Activated CD4-positive, alpha-beta T cell treated with anti-CD3 and anti-CD28 coated beads, Interleukin-2, amount 50 U/mL, for 16 hours (primary cell): ENCODE results near the gene ZNF282.
"Not testable (repeated sequence)": the region's sequence is repeated elsewhere in the genome, so short reads cannot be mapped to it uniquely, and the experiment has no call there.

Experiments used
- DNase-seq: peaks from one replicate; pipeline ENCODE4 v3.0.0-alpha.2; 2020

ZNF282 gene

DNA sequence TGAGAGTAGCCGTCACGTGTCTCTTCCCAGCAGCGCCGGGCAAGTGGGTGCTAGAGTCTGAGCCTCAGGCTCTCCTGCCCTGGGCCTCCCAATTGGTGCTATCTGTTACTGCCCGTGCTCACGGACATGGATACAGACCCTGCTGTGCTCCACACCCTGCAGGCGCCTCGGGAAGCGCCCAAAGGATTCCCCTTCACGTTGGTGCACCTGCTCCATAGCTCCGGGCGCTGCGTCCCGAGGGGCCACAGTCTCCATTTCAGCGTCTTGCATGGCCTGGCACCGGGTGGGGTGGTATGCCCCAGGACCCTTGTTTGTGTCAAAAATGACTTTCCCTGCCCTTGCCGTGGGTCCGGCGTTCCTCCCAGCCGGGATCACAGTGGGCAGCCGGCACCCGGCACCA, 30.3 kb downstream of the ZNF282 start:
- no peak for DNase-seq

DNA sequence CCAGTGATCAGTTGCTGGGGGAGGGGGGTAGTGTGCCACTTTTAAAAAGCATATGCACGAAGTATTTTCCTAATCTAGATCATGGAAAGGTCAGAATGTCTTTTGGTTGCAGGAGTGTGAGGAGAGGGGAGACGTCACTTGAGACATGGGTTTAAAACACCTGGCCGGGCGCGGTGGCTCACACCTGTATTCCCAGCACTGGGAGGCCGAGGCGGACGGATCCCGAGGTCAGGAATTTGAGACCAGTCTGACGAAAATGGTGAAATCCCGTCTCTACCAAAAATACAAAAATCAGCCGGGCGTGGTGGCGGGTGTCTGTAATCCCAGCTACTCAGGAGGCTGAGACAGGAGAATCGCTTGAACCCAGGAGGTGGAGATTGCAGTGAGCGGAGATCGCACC, 31.0 kb downstream of the ZNF282 start:
- DNase-seq = not testable (repeated sequence)

DNA sequence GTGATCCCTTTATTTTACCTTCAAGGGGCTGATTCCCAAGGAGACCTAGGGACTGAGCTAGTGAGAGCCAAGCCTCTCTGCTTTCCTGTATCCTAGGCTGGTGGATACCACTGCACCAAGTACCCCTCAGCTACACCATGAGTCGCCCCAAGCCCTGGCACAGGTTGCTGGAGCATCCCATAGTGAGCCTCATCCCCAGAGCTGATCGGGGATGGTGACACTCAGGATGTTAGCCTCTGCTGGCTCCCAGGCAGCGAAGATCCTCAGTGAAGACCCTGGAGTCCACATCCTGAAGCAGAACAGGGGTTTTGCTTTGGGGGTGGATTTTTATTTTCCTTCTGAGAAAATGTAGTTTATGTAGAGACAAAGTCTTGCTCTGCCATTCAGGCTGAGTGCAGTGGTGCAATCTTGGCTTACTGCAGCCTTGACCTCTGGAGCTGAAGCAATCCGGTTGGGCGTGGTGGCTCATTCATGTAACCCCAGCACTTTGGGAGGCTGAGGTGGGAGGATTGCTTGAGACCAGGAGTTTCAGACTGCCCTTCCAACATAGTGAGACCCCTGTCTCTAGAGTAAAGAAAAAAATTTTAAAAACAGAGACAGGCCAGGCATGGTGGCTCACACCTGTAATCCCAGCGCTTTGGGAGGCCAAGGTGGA, 31.6 kb downstream of the ZNF282 start:
- no peak for DNase-seq

DNA sequence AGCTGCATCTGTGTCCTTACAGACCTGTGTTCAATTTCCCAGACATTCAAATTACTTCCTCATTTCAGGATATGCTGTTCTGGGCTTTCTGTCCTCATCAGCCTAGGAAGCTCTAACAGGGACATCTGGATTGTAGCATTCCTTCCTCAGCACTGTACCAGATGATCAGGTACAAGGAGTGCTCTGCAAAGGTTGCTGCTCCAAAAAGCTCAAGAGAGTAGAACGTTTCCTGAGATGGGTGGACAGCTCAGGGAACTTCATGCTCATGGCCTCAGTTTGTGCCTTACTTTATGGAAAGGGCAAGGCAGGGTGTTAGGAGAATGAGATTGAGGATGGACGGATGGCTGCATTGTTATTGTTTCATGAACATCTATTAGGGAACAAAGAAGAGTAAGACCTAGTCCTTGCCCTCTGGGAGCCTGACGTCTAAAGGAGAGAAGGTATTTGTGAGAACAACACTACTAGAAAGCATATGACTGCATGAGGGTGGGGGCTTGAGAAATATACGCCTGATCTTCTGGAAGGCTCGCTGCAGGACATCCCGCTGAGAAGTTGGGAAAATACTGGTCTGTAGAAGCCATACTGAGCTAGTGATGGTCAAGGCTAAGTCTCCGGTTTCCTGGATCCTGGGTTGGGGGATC, 33.6 kb downstream of the ZNF282 start:
- DNase-seq = no peak

DNA sequence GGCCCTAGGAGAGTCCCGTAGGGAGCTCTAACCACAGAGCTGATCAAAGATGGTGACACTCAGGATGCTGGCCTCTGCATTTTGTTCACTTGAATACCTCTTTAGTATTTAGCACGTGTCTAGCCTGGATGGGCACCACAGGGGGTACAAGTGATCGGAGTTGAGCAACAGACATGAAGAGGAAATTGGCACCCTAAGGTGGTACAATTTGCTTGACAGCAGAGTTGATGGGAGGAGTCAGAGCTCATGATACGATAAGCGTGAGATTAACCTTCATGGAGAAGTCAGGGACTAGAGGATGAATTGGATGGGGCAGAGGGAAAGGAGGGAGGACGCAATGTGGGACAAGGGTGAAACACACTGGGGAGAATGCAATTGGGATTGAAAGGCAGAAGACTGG, 34.2 kb downstream of the ZNF282 start:
- DNase-seq = no peak

DNA sequence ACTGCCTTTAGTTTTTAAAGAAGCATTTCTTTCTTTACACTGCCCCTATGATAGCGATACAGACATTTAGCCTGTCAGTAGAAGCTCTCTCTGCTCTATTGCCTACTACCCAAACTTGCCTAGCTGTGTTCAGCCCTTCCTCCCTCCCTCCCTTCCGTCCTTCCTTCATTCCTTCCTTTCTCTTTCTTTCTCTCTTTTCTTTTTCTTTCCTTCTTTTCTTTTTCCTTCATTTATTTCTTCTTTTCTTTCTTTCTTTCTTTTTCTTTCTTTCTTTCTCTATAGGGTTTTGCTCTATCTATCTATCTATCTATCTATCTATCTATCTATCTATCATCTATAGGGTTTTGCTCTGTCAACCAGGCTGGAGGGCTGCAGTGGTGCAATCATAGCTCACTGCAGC, 37.0 kb downstream of the ZNF282 start:
- DNase-seq = no peak

DNA sequence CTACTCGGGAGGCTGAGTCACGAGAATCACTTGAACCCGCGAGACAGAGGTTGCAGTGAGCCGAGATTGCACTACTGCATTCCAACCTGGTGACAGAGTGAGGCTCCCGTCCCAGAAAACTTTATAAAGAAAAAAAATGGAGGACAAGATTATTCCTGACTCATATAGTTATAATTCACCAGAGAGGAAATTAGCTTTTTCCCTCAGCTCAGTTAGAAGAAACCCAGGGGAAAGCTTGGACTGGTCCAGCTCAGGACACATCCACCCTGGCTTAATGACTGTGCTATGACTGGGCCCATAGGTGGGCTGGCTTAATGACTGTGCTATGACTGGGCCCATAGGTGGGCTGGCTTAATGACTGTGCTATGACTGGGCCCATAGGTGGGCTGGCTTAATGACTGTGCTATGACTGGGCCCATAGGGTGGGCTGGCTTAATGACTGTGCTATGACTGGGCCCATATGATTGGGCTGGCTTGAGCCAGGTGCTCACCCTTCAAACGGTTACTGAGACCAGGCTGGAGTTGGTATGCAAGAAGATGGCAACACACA, 38.4 kb downstream of the ZNF282 start:
- DNase-seq = not testable (repeated sequence)

DNA sequence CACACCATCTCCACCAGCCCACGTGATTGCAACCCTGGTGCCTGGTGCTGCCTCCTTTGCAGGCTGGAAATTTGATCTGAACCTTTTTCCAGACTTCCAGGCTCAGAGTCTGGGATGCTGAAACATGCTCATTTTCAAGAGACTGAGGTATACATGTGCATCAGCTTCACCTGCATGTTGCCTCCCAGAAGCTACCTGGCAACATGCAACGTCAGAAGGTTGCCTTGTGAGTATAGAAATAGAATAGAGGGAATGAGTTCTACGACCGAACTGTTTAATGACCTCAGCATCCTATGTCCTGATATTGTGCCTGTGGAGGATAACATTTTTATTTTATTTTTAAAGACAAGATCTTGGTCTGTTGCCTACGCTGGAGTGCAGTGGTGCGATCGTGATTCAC, 42.2 kb downstream of the ZNF282 start:
- no peak for DNase-seq

DNA sequence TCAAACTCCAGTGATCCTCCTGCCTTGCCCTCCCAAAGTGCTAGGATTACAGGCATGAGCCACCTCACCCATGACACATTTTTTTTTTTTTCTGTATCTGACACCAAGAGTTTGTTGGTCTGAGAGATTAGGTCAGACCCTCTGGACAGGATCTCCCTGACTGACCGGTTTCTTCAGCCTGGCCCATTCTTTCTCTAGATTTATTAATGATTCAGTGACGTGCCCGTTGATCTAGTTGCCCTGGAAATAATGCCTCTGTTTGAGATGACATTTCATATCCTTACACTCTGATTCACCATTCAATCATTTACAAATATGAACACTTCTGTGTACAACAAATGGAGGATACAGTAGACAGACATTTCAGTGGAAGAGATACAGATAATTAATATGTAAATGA, 42.7 kb downstream of the ZNF282 start:
- DNase-seq = no peak

DNA sequence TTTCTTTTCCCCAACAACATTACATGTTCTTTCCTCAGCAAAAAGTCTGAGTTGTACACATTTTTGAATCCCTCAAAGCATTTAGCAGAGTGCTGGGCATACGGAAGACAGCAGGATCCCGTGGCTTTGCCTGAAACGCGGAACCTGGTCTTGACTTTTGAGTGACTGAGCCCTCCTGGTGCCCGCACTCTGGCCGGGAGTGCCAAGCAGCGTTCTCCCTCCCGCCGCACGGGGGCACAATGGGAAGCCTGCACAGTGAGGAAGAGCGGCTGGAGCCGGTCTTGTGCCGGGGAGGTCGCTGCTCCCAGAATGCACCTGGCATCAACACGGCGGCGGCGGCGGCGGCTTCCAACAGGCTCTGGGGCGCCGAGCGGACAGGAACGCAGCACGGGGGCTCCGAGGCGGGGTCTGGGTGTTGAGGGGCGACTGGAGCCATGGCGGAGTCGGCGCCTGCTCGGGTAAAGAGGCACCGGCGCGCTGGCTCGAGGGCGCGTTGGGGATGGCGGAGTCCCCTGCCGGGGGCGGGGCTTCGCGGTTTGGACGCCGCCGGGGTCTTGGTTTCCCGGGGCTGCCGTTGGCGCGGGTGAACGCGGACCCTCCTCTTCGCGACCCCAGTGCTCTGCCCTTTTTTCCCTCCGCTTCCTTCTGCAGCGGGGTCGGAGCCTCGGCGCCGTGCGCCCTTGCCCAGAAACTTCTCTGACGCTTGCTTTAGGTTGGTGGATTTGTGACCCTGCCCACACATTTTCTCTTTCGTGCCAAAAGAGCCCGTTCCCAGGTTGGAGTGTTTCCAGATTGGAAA, 44.2 kb downstream of the ZNF282 start, which contains the start of gene ZNF212:
TSS of gene ZNF212 (plus strand) at position 307 of the 799 bp plus-strand sequence. CDS start at position 435, 128 bp downstream.
- peak; percentile 95 for DNase-seq

DNA sequence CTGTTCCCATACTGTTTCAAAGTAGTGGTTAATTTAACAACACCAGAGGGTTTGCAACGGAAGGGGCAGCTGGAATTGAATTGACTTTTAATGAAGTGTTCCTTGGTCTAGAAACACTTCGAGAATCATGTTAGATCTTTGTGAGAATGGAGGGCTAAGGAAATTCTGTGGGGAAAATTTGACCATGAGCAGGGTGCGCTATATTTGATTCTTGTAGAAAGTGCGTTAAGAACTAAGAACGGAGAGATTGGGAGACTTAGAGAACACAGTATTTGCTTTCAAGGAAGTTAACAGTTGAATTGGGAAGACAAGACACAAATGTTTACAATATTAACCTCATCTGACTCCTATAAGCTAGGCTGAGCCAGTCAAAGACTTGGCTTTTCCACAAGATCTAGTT, 45.3 kb downstream of the ZNF282 start:
- no peak for DNase-seq

DNA sequence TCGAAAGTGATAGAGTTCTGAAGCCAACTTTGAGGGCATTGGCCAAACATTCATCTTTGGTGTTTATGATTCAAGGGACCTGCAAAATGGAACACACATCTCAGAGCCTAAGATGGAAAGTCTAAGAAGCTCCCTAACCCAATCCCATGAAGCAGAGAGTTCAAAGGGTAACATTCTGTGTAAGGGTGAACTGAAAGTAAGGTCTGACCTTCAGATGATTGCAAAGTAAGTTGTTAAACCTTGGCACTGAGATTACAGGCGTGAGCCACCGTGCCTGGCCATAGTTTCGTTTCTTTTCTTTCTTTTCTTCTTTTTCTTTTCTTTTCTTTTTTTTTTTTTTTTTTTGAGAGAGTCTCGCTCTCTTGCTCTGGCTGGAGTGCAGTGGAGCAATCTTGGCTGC, 46.4 kb downstream of the ZNF282 start:
- no peak for DNase-seq

DNA sequence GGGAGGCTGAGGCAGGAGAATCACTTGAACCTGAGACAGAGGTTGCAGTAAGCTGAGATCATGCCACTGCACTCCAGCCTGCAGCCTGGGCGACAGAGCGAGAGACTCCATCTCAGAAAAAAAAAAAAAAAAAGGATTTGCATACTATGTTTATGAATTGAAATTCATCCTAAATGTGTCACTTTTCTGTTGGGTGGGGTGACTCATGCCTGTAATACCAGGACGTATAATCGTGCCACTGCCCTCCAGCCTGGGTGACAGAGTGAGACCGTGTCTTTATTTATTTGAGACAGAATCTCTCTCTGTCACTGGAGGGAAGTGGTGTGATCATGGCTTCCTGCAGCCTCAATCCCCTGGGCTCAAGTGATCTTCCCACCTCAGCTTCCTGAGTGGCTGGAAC, 49.9 kb downstream of the ZNF282 start:
- DNase-seq = peak; percentile 79

DNA sequence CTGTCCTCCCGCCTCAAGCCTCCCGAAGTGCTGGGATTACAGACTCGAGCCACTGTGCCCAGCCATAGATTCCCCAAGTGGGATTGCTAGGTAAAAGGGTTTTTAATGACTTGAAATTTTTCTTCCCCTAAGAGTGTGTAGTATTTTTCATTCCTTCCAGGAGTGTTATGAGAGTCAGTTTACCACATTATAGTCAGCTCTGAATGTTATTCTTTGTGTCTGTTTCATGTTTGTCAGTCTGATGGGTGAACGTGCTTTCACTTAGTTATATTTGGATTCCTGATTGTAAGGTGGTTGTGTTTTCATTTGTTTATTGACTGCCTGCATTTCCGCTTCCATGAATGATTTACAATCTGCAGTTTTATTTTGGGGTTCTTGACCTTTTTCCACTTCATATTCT, 50.4 kb downstream of the ZNF282 start:
- peak; percentile 34 for DNase-seq

DNA sequence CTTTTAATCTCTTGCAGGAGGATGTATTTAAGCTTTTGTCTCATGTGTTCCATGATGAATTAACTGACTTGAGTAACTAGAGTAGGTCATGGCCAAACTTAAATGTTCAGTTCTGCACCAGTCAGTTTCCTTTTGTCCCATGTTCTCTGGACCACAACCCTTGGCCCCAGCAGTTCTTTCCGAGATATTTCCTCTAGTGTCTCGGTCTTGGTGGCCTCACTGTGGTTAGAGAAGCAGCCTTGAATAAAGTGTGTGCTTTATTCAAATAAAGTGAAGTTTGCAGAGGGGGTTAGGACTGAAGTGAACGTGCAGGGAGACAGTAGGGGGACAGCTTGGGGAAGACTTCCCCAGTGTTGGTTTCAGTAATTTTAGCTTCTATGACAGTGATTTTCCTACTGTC, 53.4 kb downstream of the ZNF282 start:
- peak; percentile 27 for DNase-seq

DNA sequence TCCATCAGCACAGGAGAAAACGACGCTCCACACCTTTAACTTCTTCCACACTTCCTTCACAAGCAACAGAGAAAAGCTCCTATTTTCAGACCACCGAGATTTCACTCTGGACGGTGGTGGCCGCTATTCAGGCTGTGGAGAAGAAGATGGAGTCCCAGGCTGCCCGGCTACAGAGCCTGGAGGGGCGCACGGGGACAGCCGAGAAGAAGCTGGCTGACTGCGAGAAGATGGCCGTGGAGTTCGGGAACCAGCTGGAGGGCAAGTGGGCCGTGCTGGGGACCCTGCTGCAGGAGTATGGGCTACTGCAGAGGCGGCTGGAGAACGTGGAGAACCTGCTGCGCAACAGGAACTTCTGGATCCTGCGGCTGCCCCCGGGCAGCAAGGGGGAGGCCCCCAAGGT, 54.8 kb downstream of the ZNF282 start:
- not testable (repeated sequence) for DNase-seq

DNA sequence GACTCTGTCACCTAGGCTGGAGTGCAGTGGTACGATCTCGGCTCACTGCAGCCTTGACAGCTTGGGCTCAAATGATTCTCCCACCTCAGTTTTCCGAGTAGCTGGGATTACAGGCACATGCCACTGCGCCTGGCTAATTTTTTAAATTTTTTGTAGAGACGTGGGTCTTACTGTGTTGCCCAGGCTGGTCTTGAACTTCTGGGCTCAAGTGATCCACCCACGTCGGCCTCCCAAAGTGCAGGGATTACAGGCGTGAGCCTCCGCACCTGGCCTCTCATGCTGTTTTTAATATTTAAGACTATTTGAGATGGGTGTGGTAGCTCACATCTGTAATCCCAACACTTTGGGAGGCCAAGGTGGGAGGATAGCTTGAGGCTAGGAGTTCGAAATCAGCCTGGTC, 56.2 kb downstream of the ZNF282 start:
- DNase-seq = not testable (repeated sequence)

DNA sequence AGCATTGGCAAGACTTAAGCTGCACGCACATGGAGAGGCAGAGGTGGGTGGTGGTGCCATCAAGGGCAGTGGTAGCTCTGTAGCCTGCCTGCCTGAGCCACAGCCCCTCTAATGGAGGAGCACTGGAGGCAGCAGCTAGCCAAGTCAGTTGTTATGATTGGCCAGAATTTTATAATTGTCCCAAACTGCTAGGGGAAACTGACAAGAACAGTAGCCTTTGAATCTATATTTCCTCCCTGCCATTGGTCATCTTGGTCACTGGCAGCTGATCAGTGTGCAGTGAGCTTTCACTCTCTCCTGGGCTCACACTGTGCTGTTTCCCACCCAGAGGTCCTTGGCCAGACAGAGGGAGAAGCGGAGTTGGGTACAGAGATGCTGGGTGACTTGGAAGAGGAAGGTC, 57.0 kb downstream of the ZNF282 start:
- no peak for DNase-seq

DNA sequence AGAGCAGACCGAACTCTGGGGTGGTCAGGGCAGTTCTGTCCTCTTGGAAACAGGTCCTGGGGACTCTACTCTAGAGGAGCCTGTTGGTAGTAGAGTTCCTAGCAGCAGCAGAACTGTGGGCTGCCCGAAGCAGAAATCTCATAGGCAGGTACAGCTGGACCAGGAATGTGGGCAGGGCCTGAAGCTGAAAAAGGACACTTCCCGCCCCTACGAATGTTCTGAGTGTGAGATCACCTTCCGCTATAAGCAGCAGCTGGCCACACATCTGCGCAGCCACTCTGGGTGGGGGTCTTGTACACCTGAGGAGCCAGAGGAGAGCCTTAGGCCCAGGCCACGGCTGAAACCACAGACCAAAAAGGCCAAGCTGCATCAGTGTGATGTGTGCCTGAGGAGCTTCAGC, 58.3 kb downstream of the ZNF282 start:
- no peak for DNase-seq

DNA sequence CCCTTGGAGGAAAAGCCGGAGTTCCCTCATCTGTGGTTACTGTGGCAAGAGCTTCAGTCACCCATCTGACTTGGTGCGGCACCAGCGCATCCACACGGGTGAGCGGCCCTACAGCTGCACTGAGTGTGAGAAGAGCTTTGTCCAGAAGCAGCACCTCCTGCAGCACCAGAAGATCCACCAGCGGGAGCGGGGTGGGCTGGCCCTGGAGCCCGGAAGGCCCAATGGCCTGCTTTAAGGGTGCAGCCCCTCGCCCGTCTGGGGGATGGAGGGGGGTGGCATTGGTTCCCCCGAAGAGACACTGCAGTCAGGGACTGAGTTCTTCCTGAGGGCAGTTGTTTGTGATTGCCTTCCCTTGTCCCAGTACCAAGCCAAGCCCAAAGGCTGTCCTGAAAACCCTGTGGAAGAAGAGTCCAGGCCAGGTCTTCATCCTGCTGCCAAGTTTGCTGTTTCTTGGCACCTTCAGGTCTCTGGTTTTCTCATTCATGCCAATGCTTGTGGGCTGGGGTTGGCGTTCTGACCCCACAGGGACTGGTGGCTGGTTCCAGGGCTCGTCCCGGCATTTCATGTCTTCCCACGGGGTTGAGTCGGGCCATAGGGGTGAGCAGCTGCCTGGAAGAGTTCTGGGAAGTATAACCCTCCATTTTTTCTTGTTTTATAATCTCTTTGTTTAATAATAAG, 59.0 kb downstream of the ZNF282 start:
- no peak for DNase-seq

DNA sequence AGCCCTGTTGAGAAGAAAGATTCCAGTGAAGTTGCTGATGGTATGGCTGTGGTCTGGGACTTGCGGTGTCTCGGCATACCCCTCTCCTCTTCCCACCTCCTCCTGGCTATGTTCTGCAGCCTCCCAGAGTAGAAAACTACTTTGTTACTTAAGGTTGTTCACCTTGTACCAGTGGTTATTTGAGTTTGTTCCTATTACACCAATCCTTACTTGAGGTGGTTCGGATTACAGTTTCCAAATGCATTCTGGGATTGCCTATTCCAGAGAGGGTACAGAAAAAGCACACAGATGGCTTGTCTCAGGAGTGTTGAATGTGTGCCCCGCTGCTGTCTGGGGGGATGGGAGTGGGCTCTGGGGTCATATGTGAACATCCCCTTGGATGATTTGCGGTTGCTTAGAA, 59.8 kb downstream of the ZNF282 start:
- DNase-seq = no peak

DNA sequence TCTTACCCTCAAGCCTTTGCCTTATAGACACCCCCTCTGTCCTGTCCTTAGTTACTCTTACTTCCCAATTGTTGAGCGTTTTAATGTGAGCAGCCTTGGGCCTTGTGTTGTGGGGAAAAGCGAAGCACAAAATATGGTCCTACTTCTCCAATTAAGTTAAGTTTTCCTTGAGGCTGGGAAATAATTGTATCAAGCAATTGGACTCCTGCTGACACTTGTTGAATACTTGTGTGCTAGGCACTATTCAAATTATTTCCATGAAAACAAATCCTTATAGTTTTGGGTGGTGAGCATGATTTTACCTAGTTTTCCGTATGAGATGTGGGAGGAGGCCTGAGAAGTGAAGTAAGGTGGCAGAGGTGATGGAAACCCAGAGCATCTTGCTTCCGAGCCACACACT, 61.2 kb downstream of the ZNF282 start:
- DNase-seq = no peak

DNA sequence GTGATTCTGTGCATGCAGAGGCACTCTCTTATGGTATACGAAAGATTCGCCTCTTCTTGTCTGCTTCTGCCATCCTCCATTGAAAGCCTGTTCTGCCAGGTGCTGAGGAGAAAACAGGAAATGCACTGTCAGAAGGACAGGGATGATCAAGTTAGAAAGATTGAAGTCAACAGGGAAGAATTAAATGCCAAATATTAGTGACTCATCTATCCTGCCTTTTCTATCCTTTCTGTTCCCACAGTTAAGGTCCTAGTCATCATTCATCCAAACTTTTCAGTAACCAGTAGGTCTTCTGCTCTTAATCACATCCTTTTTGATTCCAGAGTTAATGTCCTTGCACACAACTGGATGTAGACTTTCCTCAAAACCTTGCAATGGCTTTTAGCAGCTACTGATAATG, 61.8 kb downstream of the ZNF282 start:
- no peak for DNase-seq
